ENCODE results near the gene SH3RF3.

GRCh38 chr2:109270505-109271312, 141.7 kb downstream of the SH3RF3 start:
- TF ChIP-seq CREB5 (CRISPR knock-in tag; IDR thresholded peaks at IDR 0.05; ENCODE audit: low read depth) (no peak), TCF4 (CRISPR knock-in tag; IDR thresholded peaks at IDR 0.05; ENCODE audit: borderline replicate concordance) (no peak), OSR1 (CRISPR knock-in tag; IDR thresholded peaks at IDR 0.05) (no peak)

All from SK-N-SH treated with all-trans-retinoic acid at 6 μM for 48 hours (cell line).